Type B pancreatic cell (in vitro differentiated cells): Measurements from ENCODE around the gene ASB2. TPM values are rescaled to one million over a fixed set of nuclear protein-coding genes. Genes with fewer than 3 reads are reported as not detected.

Source experiments
- DNase-seq: peaks from one replicate; pipeline ENCODE4 v3.0.0; 2021; ENCODE audit warnings: mixed read lengths; ENCODE audit not compliant: unreplicated experiment; ENCODE audit errors: extremely low spot score
- H3K27ac Mint-ChIP-seq: 2 replicates; pipeline ENCODE4 v1.8.0; 2021; ENCODE audit warnings: mild to moderate bottlenecking, mixed read lengths
- H3K27me3 Mint-ChIP-seq: 2 replicates; pipeline ENCODE4 v1.8.0; 2021; ENCODE audit warnings: mixed read lengths
- H3K36me3 Mint-ChIP-seq: 2 replicates; pipeline ENCODE4 v1.8.0; 2021; ENCODE audit warnings: mixed read lengths
- H3K4me1 Mint-ChIP-seq: one replicate; pipeline ENCODE4 v1.8.0; 2021; ENCODE audit warnings: mixed read lengths; ENCODE audit not compliant: unreplicated experiment
- H3K4me3 Mint-ChIP-seq: 2 replicates; pipeline ENCODE4 v1.8.0; 2021; ENCODE audit warnings: mild to moderate bottlenecking, mixed read lengths
- H3K9me3 Mint-ChIP-seq: 2 replicates; pipeline ENCODE4 v1.8.0; 2021; ENCODE audit warnings: mixed read lengths
- CTCF ChIP-seq: fragments of 200-600 bp; sonication (generic); conservative IDR thresholded peaks from 2 replicates; pipeline ENCODE4 v1.5.0; 2021; ENCODE audit warnings: antibody characterized with exemption, mild to moderate bottlenecking
- long read RNA-seq: library from polyadenylated mRNA; unstranded; transcript quantifications from one replicate; pipeline ENCODE4 v2.0.0, GENCODE V29; 2020
- total RNA-seq: library from RNA; stranded (reverse); gene quantifications from 2 replicates; pipeline ENCODE4 v1.2.1, GENCODE V29; 2021; ENCODE audit warnings: low replicate concordance

ASB2 gene
- 0.21 and 0.60 TPM in 2 replicates for total RNA-seq
- long read RNA-seq: 0 reads

- Mint-ChIP-seq H3K4me1 (peaks cover 8% of the 10 kb centered on the region), H3K9me3 (no peaks in the 10 kb centered on the region), H3K27ac (no peak within 1 kb of the TSS), H3K36me3 (no peaks in the 10 kb centered on the region), H3K4me3 (no peak within 1 kb of the TSS), H3K27me3 (peaks cover 13% of the 10 kb centered on the region)
- DNase-seq: no peak
- no peak for TF ChIP-seq CTCF
These were observed at the start of gene ASB2 for GRCh38 chr14:93976477-93977057. ASB2 (minus strand) TSS chr14:93976570; CDS start chr14:93964539, 12,031 bp downstream.

GRCh38 chr14:94025720-94026119 is 49.4 kb upstream of the ASB2 start:
- no peaks in the 10 kb centered on the region for H3K27me3 Mint-ChIP-seq
- DNase-seq: no peak

GRCh38 chr14:94024549-94024948 is 48.2 kb upstream of the ASB2 start:
- Mint-ChIP-seq H3K4me1 (peaks cover 26% of the 10 kb centered on the region), H3K27ac (no peak overlapping the region)

More at GRCh38 chr14:94025720-94026119, 49.4 kb upstream of the ASB2 start:
- Mint-ChIP-seq H3K4me3 (peak overlapping the region; percentile 88), H3K27ac (peak overlapping the region; percentile 67), H3K9me3 (no peaks in the 10 kb centered on the region), H3K4me1 (peaks cover 26% of the 10 kb centered on the region), H3K36me3 (no peaks in the 10 kb centered on the region)
- no peak for TF ChIP-seq CTCF

GRCh38 chr14:94022532-94023411 is 46.4 kb upstream of the ASB2 start:
- no peaks in the 10 kb centered on the region for H3K27me3 Mint-ChIP-seq
- no peak overlapping the region for H3K27ac Mint-ChIP-seq
- H3K4me1 Mint-ChIP-seq: peaks cover 15% of the 10 kb centered on the region
- no peak overlapping the region for H3K4me3 Mint-ChIP-seq
- H3K9me3 Mint-ChIP-seq: no peaks in the 10 kb centered on the region
- DNase-seq: no peak
- no peak for TF ChIP-seq CTCF
- H3K36me3 Mint-ChIP-seq: no peaks in the 10 kb centered on the region

More at GRCh38 chr14:94024549-94024948, 48.2 kb upstream of the ASB2 start:
- Mint-ChIP-seq H3K4me3 (no peak overlapping the region), H3K27me3 (no peaks in the 10 kb centered on the region), H3K36me3 (no peaks in the 10 kb centered on the region), H3K9me3 (no peaks in the 10 kb centered on the region)
- DNase-seq: no peak
- no peak for TF ChIP-seq CTCF

DNA sequence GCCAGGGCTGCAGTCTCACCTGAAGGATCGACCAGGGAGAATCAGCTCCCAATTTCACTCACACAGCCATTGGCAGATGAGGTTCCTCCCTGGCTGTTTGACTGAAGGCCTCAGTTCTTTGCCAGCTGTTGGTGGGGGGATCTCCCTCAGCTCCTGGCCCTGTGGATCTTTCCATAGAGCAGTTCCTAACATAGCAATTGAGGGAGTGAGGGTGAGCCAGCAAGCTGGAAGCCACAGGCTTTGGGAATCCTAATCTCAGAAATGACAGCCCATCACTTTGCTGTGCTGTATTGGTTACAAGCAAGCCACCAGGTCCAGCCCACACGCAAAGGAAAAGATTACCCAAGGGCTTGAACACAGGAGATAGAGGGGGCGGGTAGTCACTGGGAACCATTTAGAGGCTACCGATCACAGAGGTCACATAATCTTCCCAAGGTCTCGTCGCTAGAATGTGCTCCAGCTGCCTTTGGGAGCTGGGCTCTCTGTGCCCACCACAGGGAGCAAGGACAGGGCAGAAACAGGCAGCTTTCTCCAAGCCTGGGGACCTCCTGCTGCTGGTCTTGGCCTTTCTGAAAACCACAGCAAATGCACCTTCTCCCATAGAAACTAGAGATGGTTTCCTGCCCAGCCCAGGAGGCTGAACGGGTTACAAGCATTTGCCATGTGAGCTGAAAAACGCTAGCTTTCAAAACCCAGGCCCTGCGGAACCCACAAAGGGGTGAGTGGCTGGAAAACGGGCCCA is 45.2 kb upstream of the ASB2 start:
- H3K9me3 Mint-ChIP-seq: no peaks in the 10 kb centered on the region
- no peak for TF ChIP-seq CTCF
- no peak overlapping the region for H3K27ac Mint-ChIP-seq
- peaks cover 15% of the 10 kb centered on the region for H3K4me1 Mint-ChIP-seq
- H3K4me3 Mint-ChIP-seq: no peak overlapping the region
- no peaks in the 10 kb centered on the region for H3K36me3 Mint-ChIP-seq
- DNase-seq: no peak
- H3K27me3 Mint-ChIP-seq: no peaks in the 10 kb centered on the region
